ENCODE measurements around the gene ERAP2.

- TF ChIP-seq POLR2AphosphoS5 (IDR thresholded peaks at IDR 0.05; ENCODE audit: low read depth, low read length) (no peak), SPI1 (IDR thresholded peaks at IDR 0.05; ENCODE audit: low read depth, low read length) (no peak), POU2F2 (IDR thresholded peaks at IDR 0.05; ENCODE audit: low read depth, low read length) (no peak), POLR2A (IDR thresholded peaks at IDR 0.05; ENCODE audit: low read depth, low read length) (no peak), TAF1 (IDR thresholded peaks at IDR 0.05; ENCODE audit: low read depth, low read length) (no peak), PAX5 (IDR thresholded peaks at IDR 0.05; ENCODE audit: insufficient read depth, low read length, severe bottlenecking) (no peak)
Observed at GRCh38 chr5:96859375-96859774, 16.9 kb upstream of the ERAP2 start.

All from GM12891 (cell line).